Measurements from ENCODE around the gene ADPRS. TPM values are rescaled to one million over a fixed set of nuclear protein-coding genes. Genes with fewer than 3 reads are reported as not detected.

Gene ADPRS
- total and polyA plus RNA-seq, 2 experiments from 2014 or later, result 22.6 to 46.6 TPM

DNA sequence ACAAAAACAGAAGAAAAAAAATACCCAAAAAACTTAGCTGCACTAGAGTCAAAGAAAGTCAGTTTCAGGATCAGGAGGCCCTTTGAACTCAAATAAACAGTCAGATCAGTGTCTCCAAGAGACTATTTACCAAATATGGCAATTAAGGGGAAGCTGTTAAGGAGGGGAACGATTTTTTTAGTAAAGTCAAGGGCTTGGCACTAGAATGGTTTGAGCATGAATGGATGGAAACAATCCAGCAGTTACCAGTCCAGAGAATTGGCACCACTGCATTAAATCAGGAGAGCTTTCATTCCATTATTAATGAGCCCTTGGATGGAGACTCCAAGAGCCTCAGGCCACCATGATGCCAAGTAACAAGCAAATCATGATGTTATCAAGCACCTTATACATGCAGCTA lies 53.4 kb downstream of the ADPRS start (continued):
- TF ChIP-seq, protein P1, sequence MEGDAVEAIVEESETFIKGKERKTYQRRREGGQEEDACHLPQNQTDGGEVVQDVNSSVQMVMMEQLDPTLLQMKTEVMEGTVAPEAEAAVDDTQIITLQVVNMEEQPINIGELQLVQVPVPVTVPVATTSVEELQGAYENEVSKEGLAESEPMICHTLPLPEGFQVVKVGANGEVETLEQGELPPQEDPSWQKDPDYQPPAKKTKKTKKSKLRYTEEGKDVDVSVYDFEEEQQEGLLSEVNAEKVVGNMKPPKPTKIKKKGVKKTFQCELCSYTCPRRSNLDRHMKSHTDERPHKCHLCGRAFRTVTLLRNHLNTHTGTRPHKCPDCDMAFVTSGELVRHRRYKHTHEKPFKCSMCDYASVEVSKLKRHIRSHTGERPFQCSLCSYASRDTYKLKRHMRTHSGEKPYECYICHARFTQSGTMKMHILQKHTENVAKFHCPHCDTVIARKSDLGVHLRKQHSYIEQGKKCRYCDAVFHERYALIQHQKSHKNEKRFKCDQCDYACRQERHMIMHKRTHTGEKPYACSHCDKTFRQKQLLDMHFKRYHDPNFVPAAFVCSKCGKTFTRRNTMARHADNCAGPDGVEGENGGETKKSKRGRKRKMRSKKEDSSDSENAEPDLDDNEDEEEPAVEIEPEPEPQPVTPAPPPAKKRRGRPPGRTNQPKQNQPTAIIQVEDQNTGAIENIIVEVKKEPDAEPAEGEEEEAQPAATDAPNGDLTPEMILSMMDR (conservative IDR thresholded peaks at IDR 0.05; ENCODE audit: low read depth in 2 of 2), result no peak
- no peak for TF ChIP-seq STAT1 (IDR thresholded peaks at IDR 0.05; ENCODE audit: unreplicated experiment)
- TF ChIP-seq, protein P2, sequence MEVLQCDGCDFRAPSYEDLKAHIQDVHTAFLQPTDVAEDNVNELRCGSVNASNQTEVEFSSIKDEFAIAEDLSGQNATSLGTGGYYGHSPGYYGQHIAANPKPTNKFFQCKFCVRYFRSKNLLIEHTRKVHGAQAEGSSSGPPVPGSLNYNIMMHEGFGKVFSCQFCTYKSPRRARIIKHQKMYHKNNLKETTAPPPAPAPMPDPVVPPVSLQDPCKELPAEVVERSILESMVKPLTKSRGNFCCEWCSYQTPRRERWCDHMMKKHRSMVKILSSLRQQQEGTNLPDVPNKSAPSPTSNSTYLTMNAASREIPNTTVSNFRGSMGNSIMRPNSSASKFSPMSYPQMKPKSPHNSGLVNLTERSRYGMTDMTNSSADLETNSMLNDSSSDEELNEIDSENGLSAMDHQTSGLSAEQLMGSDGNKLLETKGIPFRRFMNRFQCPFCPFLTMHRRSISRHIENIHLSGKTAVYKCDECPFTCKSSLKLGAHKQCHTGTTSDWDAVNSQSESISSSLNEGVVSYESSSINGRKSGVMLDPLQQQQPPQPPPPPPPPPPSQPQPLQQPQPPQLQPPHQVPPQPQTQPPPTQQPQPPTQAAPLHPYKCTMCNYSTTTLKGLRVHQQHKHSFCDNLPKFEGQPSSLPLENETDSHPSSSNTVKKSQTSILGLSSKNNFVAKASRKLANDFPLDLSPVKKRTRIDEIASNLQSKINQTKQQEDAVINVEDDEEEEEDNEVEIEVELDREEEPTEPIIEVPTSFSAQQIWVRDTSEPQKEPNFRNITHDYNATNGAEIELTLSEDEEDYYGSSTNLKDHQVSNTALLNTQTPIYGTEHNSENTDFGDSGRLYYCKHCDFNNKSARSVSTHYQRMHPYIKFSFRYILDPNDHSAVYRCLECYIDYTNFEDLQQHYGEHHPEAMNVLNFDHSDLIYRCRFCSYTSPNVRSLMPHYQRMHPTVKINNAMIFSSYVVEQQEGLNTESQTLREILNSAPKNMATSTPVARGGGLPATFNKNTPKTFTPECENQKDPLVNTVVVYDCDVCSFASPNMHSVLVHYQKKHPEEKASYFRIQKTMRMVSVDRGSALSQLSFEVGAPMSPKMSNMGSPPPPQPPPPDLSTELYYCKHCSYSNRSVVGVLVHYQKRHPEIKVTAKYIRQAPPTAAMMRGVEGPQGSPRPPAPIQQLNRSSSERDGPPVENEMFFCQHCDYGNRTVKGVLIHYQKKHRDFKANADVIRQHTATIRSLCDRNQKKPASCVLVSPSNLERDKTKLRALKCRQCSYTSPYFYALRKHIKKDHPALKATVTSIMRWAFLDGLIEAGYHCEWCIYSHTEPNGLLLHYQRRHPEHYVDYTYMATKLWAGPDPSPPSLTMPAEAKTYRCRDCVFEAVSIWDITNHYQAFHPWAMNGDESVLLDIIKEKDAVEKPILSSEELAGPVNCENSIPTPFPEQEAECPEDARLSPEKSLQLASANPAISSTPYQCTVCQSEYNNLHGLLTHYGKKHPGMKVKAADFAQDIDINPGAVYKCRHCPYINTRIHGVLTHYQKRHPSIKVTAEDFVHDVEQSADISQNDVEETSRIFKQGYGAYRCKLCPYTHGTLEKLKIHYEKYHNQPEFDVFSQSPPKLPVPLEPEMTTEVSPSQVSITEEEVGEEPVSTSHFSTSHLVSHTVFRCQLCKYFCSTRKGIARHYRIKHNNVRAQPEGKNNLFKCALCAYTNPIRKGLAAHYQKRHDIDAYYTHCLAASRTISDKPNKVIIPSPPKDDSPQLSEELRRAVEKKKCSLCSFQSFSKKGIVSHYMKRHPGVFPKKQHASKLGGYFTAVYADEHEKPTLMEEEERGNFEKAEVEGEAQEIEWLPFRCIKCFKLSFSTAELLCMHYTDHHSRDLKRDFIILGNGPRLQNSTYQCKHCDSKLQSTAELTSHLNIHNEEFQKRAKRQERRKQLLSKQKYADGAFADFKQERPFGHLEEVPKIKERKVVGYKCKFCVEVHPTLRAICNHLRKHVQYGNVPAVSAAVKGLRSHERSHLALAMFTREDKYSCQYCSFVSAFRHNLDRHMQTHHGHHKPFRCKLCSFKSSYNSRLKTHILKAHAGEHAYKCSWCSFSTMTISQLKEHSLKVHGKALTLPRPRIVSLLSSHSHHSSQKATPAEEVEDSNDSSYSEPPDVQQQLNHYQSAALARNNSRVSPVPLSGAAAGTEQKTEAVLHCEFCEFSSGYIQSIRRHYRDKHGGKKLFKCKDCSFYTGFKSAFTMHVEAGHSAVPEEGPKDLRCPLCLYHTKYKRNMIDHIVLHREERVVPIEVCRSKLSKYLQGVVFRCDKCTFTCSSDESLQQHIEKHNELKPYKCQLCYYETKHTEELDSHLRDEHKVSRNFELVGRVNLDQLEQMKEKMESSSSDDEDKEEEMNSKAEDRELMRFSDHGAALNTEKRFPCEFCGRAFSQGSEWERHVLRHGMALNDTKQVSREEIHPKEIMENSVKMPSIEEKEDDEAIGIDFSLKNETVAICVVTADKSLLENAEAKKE (CRISPR knock-in tag; IDR thresholded peaks at IDR 0.05), result no peak

DNA sequence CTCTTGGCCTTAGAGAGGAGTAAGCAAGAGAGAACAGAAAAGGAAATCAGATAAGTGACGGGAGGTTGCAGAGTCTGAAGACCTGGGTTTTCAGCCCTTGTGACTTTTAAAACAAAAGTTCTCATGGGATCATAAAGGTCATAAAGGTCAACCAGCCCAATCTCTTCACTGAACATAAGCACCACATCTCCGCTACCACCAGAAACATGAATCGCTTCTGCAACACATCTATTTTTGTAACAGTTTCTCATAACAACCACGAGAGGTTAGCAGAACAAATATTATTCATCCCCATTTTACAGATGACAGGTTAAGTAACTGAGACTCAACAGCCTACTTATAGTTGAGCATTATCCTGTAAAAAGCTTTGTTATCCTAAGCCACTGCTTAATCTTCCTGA lies 54.7 kb downstream of the ADPRS start:
- Histone ChIP-seq H3F3A (replicated peaks; ENCODE audit: low read depth) (no peaks in the 10 kb centered on the region; the same call in 1 of the 2 replicates), H3K4me2 (no peak overlapping the region), H4K20me1 (replicated peaks; ENCODE audit: insufficient read depth) (peaks cover 5% of the 10 kb centered on the region; the same call in 1 of the 2 replicates), H3K27me3 (ENCODE audit: insufficient read depth) (no peaks in the 10 kb centered on the region), H2AFZ (no peak overlapping the region), H3K4me3 (no peak overlapping the region), H3K27ac (ENCODE audit: low read depth) (no peak overlapping the region), H3K4me1 (ENCODE audit: insufficient read depth) (no peaks in the 10 kb centered on the region), H3K9me2 (ENCODE audit: insufficient read depth) (no peaks in the 10 kb centered on the region), H3K79me2 (replicated peaks; ENCODE audit: insufficient read depth) (peaks cover 21% of the 10 kb centered on the region), H3K36me3 (ENCODE audit: insufficient read depth) (no peaks in the 10 kb centered on the region)
- Mint-ChIP-seq H3K4me3 (no peak overlapping the region), H3K27ac (no peak overlapping the region), H3K36me3 (ENCODE audit: low read depth) (peaks cover 9% of the 10 kb centered on the region; the same call in 2 of the 3 replicates), H3K4me1 (peaks cover 6% of the 10 kb centered on the region; the same call in 1 of the 3 replicates), H3K9me3 (no peaks in the 10 kb centered on the region; the same call in 2 of the 3 replicates), H3K27me3 (ENCODE audit: insufficient read depth, low read depth, poor library complexity) (peaks cover 9% of the 10 kb centered on the region)
- no peak for DNase-seq (ENCODE audit: low spot score)
- no peak for ATAC-seq
- TF ChIP-seq, protein P3, sequence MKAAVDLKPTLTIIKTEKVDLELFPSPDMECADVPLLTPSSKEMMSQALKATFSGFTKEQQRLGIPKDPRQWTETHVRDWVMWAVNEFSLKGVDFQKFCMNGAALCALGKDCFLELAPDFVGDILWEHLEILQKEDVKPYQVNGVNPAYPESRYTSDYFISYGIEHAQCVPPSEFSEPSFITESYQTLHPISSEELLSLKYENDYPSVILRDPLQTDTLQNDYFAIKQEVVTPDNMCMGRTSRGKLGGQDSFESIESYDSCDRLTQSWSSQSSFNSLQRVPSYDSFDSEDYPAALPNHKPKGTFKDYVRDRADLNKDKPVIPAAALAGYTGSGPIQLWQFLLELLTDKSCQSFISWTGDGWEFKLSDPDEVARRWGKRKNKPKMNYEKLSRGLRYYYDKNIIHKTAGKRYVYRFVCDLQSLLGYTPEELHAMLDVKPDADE (IDR thresholded peaks at IDR 0.05), result no peak
- TF ChIP-seq ZNF114 (CRISPR knock-in tag; IDR thresholded peaks at IDR 0.05) (no peak), CREB1 (CRISPR knock-in tag; IDR thresholded peaks at IDR 0.05; ENCODE audit: low read depth) (no peak), ZNF331 (CRISPR knock-in tag; IDR thresholded peaks at IDR 0.05; ENCODE audit: low read depth) (no peak)

Other genes with a start within 250 kb of the ADPRS start
- gene AGO1, start 205.7 kb upstream of the ADPRS start, total RNA-seq (2014; rRNA removed; shearing (Covaris generic)), result 58.5 and 65.1 TPM in 2 replicates
- gene AGO1, start 205.7 kb upstream of the ADPRS start, polyA plus RNA-seq (2016; fragmentation: Nextera tagmentation; extraction: Ambion mirVana), result 8.6 and 10.6 TPM in 2 replicates
- 27.3 and 28.6 TPM in 2 replicates for gene AGO3, start 157.8 kb upstream of the ADPRS start, total RNA-seq (2014; rRNA removed; shearing (Covaris generic))
- gene AGO3, start 157.8 kb upstream of the ADPRS start, polyA plus RNA-seq (2016; fragmentation: Nextera tagmentation; extraction: Ambion mirVana), result 14.1 and 19.2 TPM in 2 replicates
- gene TEKT2, start 4.8 kb upstream of the ADPRS start, total RNA-seq (2014; rRNA removed; shearing (Covaris generic)), result 0.62 and 0.94 TPM in 2 replicates
- gene TEKT2, start 4.8 kb upstream of the ADPRS start, polyA plus RNA-seq (2016; fragmentation: Nextera tagmentation; extraction: Ambion mirVana), result 0.24 and 0.36 TPM in 2 replicates
- gene COL8A2, start 36.3 kb downstream of the ADPRS start, total RNA-seq (2014; rRNA removed; shearing (Covaris generic)), result 4.9 and 5.0 TPM in 2 replicates
- 0.77 and 0.95 TPM in 2 replicates for gene COL8A2, start 36.3 kb downstream of the ADPRS start, polyA plus RNA-seq (2016; fragmentation: Nextera tagmentation; extraction: Ambion mirVana)
- gene TRAPPC3, start 60.6 kb downstream of the ADPRS start, total RNA-seq (2014; rRNA removed; shearing (Covaris generic)), result 55.8 and 55.9 TPM in 2 replicates
- gene TRAPPC3, start 60.6 kb downstream of the ADPRS start, polyA plus RNA-seq (2016; fragmentation: Nextera tagmentation; extraction: Ambion mirVana), result 45.2 and 45.6 TPM in 2 replicates
- gene MAP7D1, start 67.3 kb downstream of the ADPRS start, total RNA-seq (2014; rRNA removed; shearing (Covaris generic)), result 37.4 and 59.8 TPM in 2 replicates
- gene MAP7D1, start 67.3 kb downstream of the ADPRS start, polyA plus RNA-seq (2016; fragmentation: Nextera tagmentation; extraction: Ambion mirVana), result 13.8 and 14.7 TPM in 2 replicates
- 127 and 145 TPM in 2 replicates for gene THRAP3, start 135.6 kb downstream of the ADPRS start, total RNA-seq (2014; rRNA removed; shearing (Covaris generic))
- gene THRAP3, start 135.6 kb downstream of the ADPRS start, polyA plus RNA-seq (2016; fragmentation: Nextera tagmentation; extraction: Ambion mirVana), result 147 and 161 TPM in 2 replicates
- gene SH3D21, start 217.5 kb downstream of the ADPRS start, total RNA-seq (2014; rRNA removed; shearing (Covaris generic)), result 4.4 and 6.3 TPM in 2 replicates
- gene SH3D21, start 217.5 kb downstream of the ADPRS start, polyA plus RNA-seq (2016; fragmentation: Nextera tagmentation; extraction: Ambion mirVana), result 3.1 and 3.7 TPM in 2 replicates
- 27.1 and 27.3 TPM in 2 replicates for gene EVA1B, start 234.8 kb downstream of the ADPRS start, total RNA-seq (2014; rRNA removed; shearing (Covaris generic))
- gene EVA1B, start 234.8 kb downstream of the ADPRS start, polyA plus RNA-seq (2016; fragmentation: Nextera tagmentation; extraction: Ambion mirVana), result 9.2 and 11.5 TPM in 2 replicates

Measured in GM23338 (cell line).